WTC11 (cell line): ENCODE measurements around the gene SLC2A6. TPM values are rescaled to one million over a fixed set of nuclear protein-coding genes. Genes with fewer than 3 reads are reported as not detected.

Experiments
- ATAC-seq: fragments of 200-7000 bp; cut with Tn5 transposase; 2 replicates; pipeline ENCODE4 v1.10.0; 2021; ENCODE audit warnings: mild to moderate bottlenecking, moderate library complexity
- CTCF ChIA-PET: fragments of 300-600 bp; sonication (Branson Sonifier 250); formaldehyde crosslinking; loops from one replicate; lab custom pipeline; 2021; ENCODE audit warnings: antibody characterized with exemption; lab: Charles Lee
- POLR2A ChIA-PET: fragments of 350-600 bp; sonication (Branson Sonifier 250); formaldehyde crosslinking; loops from one replicate; lab custom pipeline; 2021; ENCODE audit warnings: antibody characterized with exemption; lab: Charles Lee
- DNase-seq: peaks from one replicate; pipeline ENCODE4 v3.0.0; 2021; ENCODE audit warnings: low spot score
- H3K27ac Mint-ChIP-seq: 2 replicates; pipeline ENCODE4 v1.8.0; 2021; ENCODE audit warnings: mixed read lengths
- H3K27me3 Mint-ChIP-seq: 2 replicates; pipeline ENCODE4 v1.8.0; 2021; ENCODE audit warnings: low read depth, mild to moderate bottlenecking, moderate library complexity, mixed read lengths
- H3K36me3 Mint-ChIP-seq: 2 replicates; pipeline ENCODE4 v1.8.0; 2021; ENCODE audit warnings: mixed read lengths
- H3K4me1 Mint-ChIP-seq: 2 replicates; pipeline ENCODE4 v1.8.0; 2022; ENCODE audit warnings: mixed read lengths
- H3K4me3 Mint-ChIP-seq: 2 replicates; pipeline ENCODE4 v1.8.0; 2021; ENCODE audit warnings: mild to moderate bottlenecking, moderate library complexity, mixed read lengths
- H3K9me3 Mint-ChIP-seq: 2 replicates; pipeline ENCODE4 v1.8.0; 2021; ENCODE audit warnings: mixed read lengths
- ATF1 ChIP-seq: sonication (generic); formaldehyde crosslinking; IDR thresholded peaks from 2 replicates; pipeline ENCODE4 v1.8.1; 2023; ENCODE audit warnings: mild to moderate bottlenecking, moderate library complexity, missing genetic modification reagents
- ETV6 ChIP-seq: sonication (generic); formaldehyde crosslinking; IDR thresholded peaks from 2 replicates; pipeline ENCODE4 v1.8.1; 2022; ENCODE audit warnings: mild to moderate bottlenecking, missing genetic modification reagents
- JAZF1 ChIP-seq: fragments of 250-450 bp; sonication (Bioruptor Pico); IDR thresholded peaks from 2 replicates; pipeline ENCODE4 v1.9.0; 2021; ENCODE audit warnings: moderate library complexity, mild to moderate bottlenecking, inconsistent platforms
- MYBL2 ChIP-seq: sonication (generic); formaldehyde crosslinking; IDR thresholded peaks from 2 replicates; pipeline ENCODE4 v1.8.1; 2023; ENCODE audit warnings: mild to moderate bottlenecking, moderate library complexity, missing genetic modification reagents
- NFATC4 ChIP-seq: fragments of 250-450 bp; sonication (Bioruptor Pico); IDR thresholded peaks from 2 replicates; pipeline ENCODE4 v1.9.0; 2021; ENCODE audit warnings: mild to moderate bottlenecking
- NR2C2 ChIP-seq: sonication (generic); formaldehyde crosslinking; IDR thresholded peaks from 2 replicates; pipeline ENCODE4 v1.8.0; 2022; ENCODE audit warnings: mild to moderate bottlenecking, missing genetic modification reagents
- NR3C1 ChIP-seq: sonication (generic); formaldehyde crosslinking; conservative IDR thresholded peaks from 2 replicates; pipeline ENCODE4 v1.8.1; 2023; ENCODE audit warnings: low read depth, mild to moderate bottlenecking, missing genetic modification reagents
- OVOL2 ChIP-seq: fragments of 250-450 bp; sonication (Bioruptor Pico); IDR thresholded peaks from 2 replicates; pipeline ENCODE4 v1.9.0; 2021; ENCODE audit warnings: mild to moderate bottlenecking, borderline replicate concordance
- PREB ChIP-seq: sonication (generic); formaldehyde crosslinking; IDR thresholded peaks from 2 replicates; pipeline ENCODE4 v1.8.1; 2022; ENCODE audit warnings: mild to moderate bottlenecking, missing genetic modification reagents, moderate library complexity, borderline replicate concordance
- PRRX2 ChIP-seq: fragments of 250-450 bp; sonication (Bioruptor Pico); IDR thresholded peaks from 2 replicates; pipeline ENCODE4 v1.8.0; 2021; ENCODE audit warnings: mild to moderate bottlenecking
- RELA ChIP-seq: sonication (generic); formaldehyde crosslinking; IDR thresholded peaks from 2 replicates; pipeline ENCODE4 v1.8.1; 2022; ENCODE audit warnings: missing genetic modification reagents, mild to moderate bottlenecking, borderline replicate concordance
- ZNF263 ChIP-seq: sonication (generic); formaldehyde crosslinking; IDR thresholded peaks from 2 replicates; pipeline ENCODE4 v1.8.1; 2022; ENCODE audit warnings: low read depth, mild to moderate bottlenecking, moderate library complexity, missing genetic modification reagents
- ZNF317 ChIP-seq: sonication (generic); formaldehyde crosslinking; IDR thresholded peaks from 2 replicates; pipeline ENCODE4 v1.8.1; 2023; ENCODE audit warnings: low read depth, mild to moderate bottlenecking, moderate library complexity, missing genetic modification reagents, borderline replicate concordance
- ZNF425 ChIP-seq: fragments of 250-450 bp; sonication (Bioruptor Pico); conservative IDR thresholded peaks from 2 replicates; pipeline ENCODE4 v1.9.0; 2021; ENCODE audit warnings: mild to moderate bottlenecking
- total RNA-seq: library from RNA; stranded (reverse); gene quantifications from 3 replicates; pipeline ENCODE4 v1.2.3, GENCODE V29; 2021
- TF ChIP-seq, protein P1 (sequence below): sonication (generic); formaldehyde crosslinking; IDR thresholded peaks from 2 replicates; pipeline ENCODE4 v1.8.1; 2023; ENCODE audit warnings: mild to moderate bottlenecking, missing genetic modification reagents
- TF ChIP-seq, protein P2 (sequence below): sonication (generic); formaldehyde crosslinking; IDR thresholded peaks from 2 replicates; pipeline ENCODE4 v1.8.1; 2023; ENCODE audit warnings: mild to moderate bottlenecking, missing genetic modification reagents, moderate library complexity
- TF ChIP-seq, protein P3 (sequence below): sonication (generic); formaldehyde crosslinking; IDR thresholded peaks from 2 replicates; pipeline ENCODE4 v1.8.0; 2022; ENCODE audit warnings: mild to moderate bottlenecking, missing genetic modification reagents
- TF ChIP-seq, protein P4 (sequence below): sonication (generic); formaldehyde crosslinking; IDR thresholded peaks from 2 replicates; pipeline ENCODE4 v1.8.1; 2023; ENCODE audit warnings: mild to moderate bottlenecking, missing genetic modification reagents, borderline replicate concordance

The SLC2A6 gene
- total RNA-seq, 1 experiment from 2014 or later: 16.6 TPM

GRCh38 chr9:133490201-133490681, 11.3 kb upstream of the SLC2A6 start (continued):
- TF ChIP-seq, protein P1, sequence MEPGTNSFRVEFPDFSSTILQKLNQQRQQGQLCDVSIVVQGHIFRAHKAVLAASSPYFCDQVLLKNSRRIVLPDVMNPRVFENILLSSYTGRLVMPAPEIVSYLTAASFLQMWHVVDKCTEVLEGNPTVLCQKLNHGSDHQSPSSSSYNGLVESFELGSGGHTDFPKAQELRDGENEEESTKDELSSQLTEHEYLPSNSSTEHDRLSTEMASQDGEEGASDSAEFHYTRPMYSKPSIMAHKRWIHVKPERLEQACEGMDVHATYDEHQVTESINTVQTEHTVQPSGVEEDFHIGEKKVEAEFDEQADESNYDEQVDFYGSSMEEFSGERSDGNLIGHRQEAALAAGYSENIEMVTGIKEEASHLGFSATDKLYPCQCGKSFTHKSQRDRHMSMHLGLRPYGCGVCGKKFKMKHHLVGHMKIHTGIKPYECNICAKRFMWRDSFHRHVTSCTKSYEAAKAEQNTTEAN (CRISPR knock-in tag): no peak
- TF ChIP-seq JAZF1 (CRISPR knock-in tag) (no peak), NR2C2 (CRISPR knock-in tag) (no peak), MYBL2 (CRISPR knock-in tag) (no peak), ZNF317 (no peak)
- TF ChIP-seq, protein P2, sequence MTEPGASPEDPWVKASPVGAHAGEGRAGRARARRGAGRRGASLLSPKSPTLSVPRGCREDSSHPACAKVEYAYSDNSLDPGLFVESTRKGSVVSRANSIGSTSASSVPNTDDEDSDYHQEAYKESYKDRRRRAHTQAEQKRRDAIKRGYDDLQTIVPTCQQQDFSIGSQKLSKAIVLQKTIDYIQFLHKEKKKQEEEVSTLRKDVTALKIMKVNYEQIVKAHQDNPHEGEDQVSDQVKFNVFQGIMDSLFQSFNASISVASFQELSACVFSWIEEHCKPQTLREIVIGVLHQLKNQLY (CRISPR knock-in tag): no peak

GRCh38 chr9:133489253-133490190, 10.6 kb upstream of the SLC2A6 start:
- Mint-ChIP-seq H3K9me3 (no peaks in the 10 kb centered on the region), H3K27ac (no peak overlapping the region; the same call in 1 of the 2 replicates)
- CTCF ChIA-PET: no interaction called here

More at GRCh38 chr9:133489253-133490190, 10.6 kb upstream of the SLC2A6 start:
- Mint-ChIP-seq H3K27me3 (no peaks in the 10 kb centered on the region), H3K4me1 (no peaks in the 10 kb centered on the region), H3K36me3 (no peaks in the 10 kb centered on the region), H3K4me3 (no peak overlapping the region)
- TF ChIP-seq ZNF425 (CRISPR knock-in tag) (no peak), PRRX2 (CRISPR knock-in tag) (no peak), ATF1 (CRISPR knock-in tag) (no peak), RELA (CRISPR knock-in tag) (no peak), ETV6 (no peak), PREB (CRISPR knock-in tag) (no peak), OVOL2 (CRISPR knock-in tag) (no peak), JAZF1 (CRISPR knock-in tag) (no peak), NR3C1 (CRISPR knock-in tag) (no peak), ZNF263 (CRISPR knock-in tag) (no peak), NFATC4 (CRISPR knock-in tag) (no peak)
- TF ChIP-seq, protein P3, sequence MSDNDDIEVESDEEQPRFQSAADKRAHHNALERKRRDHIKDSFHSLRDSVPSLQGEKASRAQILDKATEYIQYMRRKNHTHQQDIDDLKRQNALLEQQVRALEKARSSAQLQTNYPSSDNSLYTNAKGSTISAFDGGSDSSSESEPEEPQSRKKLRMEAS: no peak
- TF ChIP-seq, protein P4, sequence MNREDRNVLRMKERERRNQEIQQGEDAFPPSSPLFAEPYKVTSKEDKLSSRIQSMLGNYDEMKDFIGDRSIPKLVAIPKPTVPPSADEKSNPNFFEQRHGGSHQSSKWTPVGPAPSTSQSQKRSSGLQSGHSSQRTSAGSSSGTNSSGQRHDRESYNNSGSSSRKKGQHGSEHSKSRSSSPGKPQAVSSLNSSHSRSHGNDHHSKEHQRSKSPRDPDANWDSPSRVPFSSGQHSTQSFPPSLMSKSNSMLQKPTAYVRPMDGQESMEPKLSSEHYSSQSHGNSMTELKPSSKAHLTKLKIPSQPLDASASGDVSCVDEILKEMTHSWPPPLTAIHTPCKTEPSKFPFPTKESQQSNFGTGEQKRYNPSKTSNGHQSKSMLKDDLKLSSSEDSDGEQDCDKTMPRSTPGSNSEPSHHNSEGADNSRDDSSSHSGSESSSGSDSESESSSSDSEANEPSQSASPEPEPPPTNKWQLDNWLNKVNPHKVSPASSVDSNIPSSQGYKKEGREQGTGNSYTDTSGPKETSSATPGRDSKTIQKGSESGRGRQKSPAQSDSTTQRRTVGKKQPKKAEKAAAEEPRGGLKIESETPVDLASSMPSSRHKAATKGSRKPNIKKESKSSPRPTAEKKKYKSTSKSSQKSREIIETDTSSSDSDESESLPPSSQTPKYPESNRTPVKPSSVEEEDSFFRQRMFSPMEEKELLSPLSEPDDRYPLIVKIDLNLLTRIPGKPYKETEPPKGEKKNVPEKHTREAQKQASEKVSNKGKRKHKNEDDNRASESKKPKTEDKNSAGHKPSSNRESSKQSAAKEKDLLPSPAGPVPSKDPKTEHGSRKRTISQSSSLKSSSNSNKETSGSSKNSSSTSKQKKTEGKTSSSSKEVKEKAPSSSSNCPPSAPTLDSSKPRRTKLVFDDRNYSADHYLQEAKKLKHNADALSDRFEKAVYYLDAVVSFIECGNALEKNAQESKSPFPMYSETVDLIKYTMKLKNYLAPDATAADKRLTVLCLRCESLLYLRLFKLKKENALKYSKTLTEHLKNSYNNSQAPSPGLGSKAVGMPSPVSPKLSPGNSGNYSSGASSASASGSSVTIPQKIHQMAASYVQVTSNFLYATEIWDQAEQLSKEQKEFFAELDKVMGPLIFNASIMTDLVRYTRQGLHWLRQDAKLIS: no peak
- no peak for ATAC-seq
- DNase-seq: no peak
- POLR2A ChIA-PET: no interaction called here
